ENCODE results near the gene PMEL. TPM values are rescaled to one million over a fixed set of nuclear protein-coding genes. Genes with fewer than 3 reads are reported as not detected.

The PMEL gene
- total RNA-seq, 2 donors from 2014 or later, result 0.63 TPM; not detected in 1

DNA sequence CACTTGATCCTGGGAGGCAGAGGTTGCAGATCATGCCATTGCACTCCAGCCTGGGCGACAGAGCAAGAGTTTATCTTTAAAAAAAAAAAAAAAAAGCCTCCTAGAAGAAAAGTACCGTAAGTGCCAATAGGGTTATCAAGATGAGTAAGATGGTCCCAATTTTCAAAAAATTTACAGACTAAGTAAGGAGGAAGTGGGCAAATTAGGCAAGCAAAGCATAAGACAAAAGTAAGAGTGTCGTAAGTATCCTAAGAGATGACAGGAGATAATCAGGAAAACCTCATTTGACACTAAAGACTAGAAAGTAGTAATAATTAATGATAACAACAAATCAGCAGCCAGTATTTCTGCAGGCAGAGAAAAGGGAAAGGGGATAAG, 50.4 kb downstream of the PMEL start:
- H3K27ac Mint-ChIP-seq, result peak overlapping the region; percentile 89
- H3K4me3 Mint-ChIP-seq, result no peak overlapping the region
- no peak for ATAC-seq
- H3K27me3 Mint-ChIP-seq, result no peaks in the 10 kb centered on the region
- H3K9me3 ChIP-seq (ENCODE audit: control insufficient read depth, low read length, poor library complexity, severe bottlenecking), result no peaks in the 10 kb centered on the region
- no peak for DNase-seq
- H3K4me1 Mint-ChIP-seq, result peaks cover 23% of the 10 kb centered on the region
- peaks cover 4% of the 10 kb centered on the region for H3K36me3 Mint-ChIP-seq (ENCODE audit: low read depth)

GRCh38 chr12:55912908-55913307, 52.9 kb downstream of the PMEL start:
- peak overlapping the region; percentile 89 for H3K27ac Mint-ChIP-seq
- H3K4me3 Mint-ChIP-seq, result peak overlapping the region; percentile 2
- H3K36me3 Mint-ChIP-seq (ENCODE audit: low read depth), result peaks cover 8% of the 10 kb centered on the region
- H3K27me3 Mint-ChIP-seq, result no peaks in the 10 kb centered on the region
- DNase-seq (no peak), ATAC-seq (no peak)
- H3K9me3 ChIP-seq (ENCODE audit: control insufficient read depth, low read length, poor library complexity, severe bottlenecking), result no peaks in the 10 kb centered on the region
- peaks cover 30% of the 10 kb centered on the region for H3K4me1 Mint-ChIP-seq

- no peak for DNase-seq
- Mint-ChIP-seq H3K27me3 (no peaks in the 10 kb centered on the region), H3K4me1 (peaks cover 19% of the 10 kb centered on the region), H3K36me3 (ENCODE audit: low read depth) (peaks cover 6% of the 10 kb centered on the region), H3K27ac (peak overlapping the region; percentile 84), H3K4me3 (no peak overlapping the region)
- ATAC-seq, result no peak
- H3K9me3 ChIP-seq (ENCODE audit: control insufficient read depth, low read length, poor library complexity, severe bottlenecking), result no peaks in the 10 kb centered on the region
These were observed 56.3 kb downstream of the PMEL start for GRCh38 chr12:55909513-55909884.

DNA sequence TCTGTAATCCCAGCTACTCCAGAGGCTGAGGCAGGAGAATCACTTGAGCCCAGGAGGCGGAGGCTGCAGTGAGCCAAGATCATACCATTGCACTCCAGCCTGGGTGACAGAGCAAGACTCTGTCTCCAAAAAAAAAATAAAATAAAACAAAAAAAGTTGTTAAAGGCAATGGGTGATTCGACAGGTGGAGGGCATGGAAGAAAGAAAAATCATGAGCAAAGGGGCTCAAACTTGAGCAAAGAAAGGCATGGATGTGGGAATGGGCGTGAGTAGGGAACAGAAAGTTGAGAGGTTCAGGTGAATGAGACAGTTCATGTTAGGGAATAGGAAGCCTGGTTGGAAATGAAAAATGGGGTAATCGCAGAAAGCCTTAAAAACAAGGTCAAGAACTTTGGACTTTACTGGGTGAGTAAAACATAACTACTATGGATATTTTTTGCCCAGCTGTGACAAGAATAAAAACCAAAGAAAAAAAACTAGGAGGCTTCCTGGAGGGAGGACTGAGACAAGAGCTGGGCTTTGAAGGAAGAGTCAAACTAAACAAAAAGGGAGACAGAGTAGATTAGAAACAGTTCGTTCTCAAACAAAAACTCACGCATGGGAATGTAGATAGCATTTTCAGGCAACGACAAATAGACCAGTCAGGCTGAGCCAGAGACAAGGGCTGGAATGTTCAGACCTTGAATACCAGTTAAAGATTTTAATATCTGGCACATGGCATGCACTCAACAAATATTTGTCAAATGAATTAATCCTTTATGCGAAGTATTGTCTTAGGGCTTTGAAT, 56.9 kb downstream of the PMEL start:
- no peaks in the 10 kb centered on the region for H3K27me3 Mint-ChIP-seq
- peaks cover 14% of the 10 kb centered on the region for H3K4me1 Mint-ChIP-seq
- H3K4me3 Mint-ChIP-seq, result no peak overlapping the region
- H3K36me3 Mint-ChIP-seq (ENCODE audit: low read depth), result peaks cover 4% of the 10 kb centered on the region
- H3K27ac Mint-ChIP-seq, result peak overlapping the region; percentile 84
- H3K9me3 ChIP-seq (ENCODE audit: control insufficient read depth, low read length, poor library complexity, severe bottlenecking), result no peaks in the 10 kb centered on the region
- no peak for ATAC-seq
- DNase-seq, result no peak

GRCh38 chr12:55906056-55906455, 59.8 kb downstream of the PMEL start:
- ATAC-seq, result no peak
- H3K9me3 ChIP-seq (ENCODE audit: control insufficient read depth, low read length, poor library complexity, severe bottlenecking), result no peaks in the 10 kb centered on the region
- Mint-ChIP-seq H3K27ac (no peak overlapping the region), H3K4me3 (no peak overlapping the region), H3K4me1 (peaks cover 9% of the 10 kb centered on the region), H3K36me3 (ENCODE audit: low read depth) (peaks cover 15% of the 10 kb centered on the region), H3K27me3 (no peaks in the 10 kb centered on the region)
- DNase-seq, result no peak

Other genes starting within 250 kb of the PMEL start
- 10 to 100 TPM; 41.1 to 42.0 TPM for gene BLOC1S1, start 250.0 kb downstream of the PMEL start, total RNA-seq
- gene RDH5, start 245.6 kb downstream of the PMEL start, total RNA-seq, result 10 to 100 TPM; 12.9 to 13.8 TPM
- 10 to 100 TPM; 83.3 to 83.9 TPM for gene CD63, start 237.0 kb downstream of the PMEL start, total RNA-seq
- gene GDF11, start 222.9 kb downstream of the PMEL start, total RNA-seq, result 1 to 10 TPM; 6.7 to 9.5 TPM
- 10 to 100 TPM; 37.3 to 38.5 TPM for gene SARNP, start 148.3 kb downstream of the PMEL start, total RNA-seq
- 10 to 100 TPM; 16.3 to 20.5 TPM for gene ORMDL2, start 148.0 kb downstream of the PMEL start, total RNA-seq
- 10 to 100 TPM; 15.2 to 20.5 TPM for gene DNAJC14, start 136.5 kb downstream of the PMEL start, total RNA-seq
- gene MMP19, start 123.1 kb downstream of the PMEL start, total RNA-seq, result not detected
- 10 to 100 TPM; 21.9 to 23.3 TPM for gene PYM1, start 38.1 kb downstream of the PMEL start, total RNA-seq
- 1,000 to 10,000 TPM in 1 of 2 donors, 100 to 1,000 TPM in 1; 870 to 1,080 TPM for gene DGKA, start 34.9 kb downstream of the PMEL start, total RNA-seq
- gene CDK2, start 788 bp upstream of the PMEL start, total RNA-seq, result 10 to 100 TPM; 12.2 to 18.7 TPM
- 10 to 100 TPM; 56.4 to 57.0 TPM for gene RAB5B, start 8.0 kb upstream of the PMEL start, total RNA-seq
- 1 to 10 TPM; 1.5 to 2.2 TPM for gene SUOX, start 31.2 kb upstream of the PMEL start, total RNA-seq
- gene IKZF4, start 55.0 kb upstream of the PMEL start, total RNA-seq, result 1 to 10 TPM; 3.9 to 9.4 TPM
- 10 to 100 TPM; 46.9 to 72.3 TPM for gene RPS26, start 75.9 kb upstream of the PMEL start, total RNA-seq
- under 1 TPM; 0.60 to 0.80 TPM for gene ERBB3, start 114.1 kb upstream of the PMEL start, total RNA-seq
- gene PA2G4, start 138.5 kb upstream of the PMEL start, total RNA-seq, result 10 to 100 TPM; 62.0 to 76.2 TPM
- gene RPL41, start 150.6 kb upstream of the PMEL start, total RNA-seq, result 1,000 to 10,000 TPM; 5,484 to 5,668 TPM
- gene ZC3H10, start 152.2 kb upstream of the PMEL start, total RNA-seq, result 1 to 10 TPM; 6.8 to 8.7 TPM
- gene ESYT1, start 162.2 kb upstream of the PMEL start, total RNA-seq, result 100 to 1,000 TPM; 178 to 211 TPM
- gene MYL6B, start 186.5 kb upstream of the PMEL start, total RNA-seq, result 1 to 10 TPM; 5.4 to 9.0 TPM
- 100 to 1,000 TPM; 741 to 784 TPM for gene MYL6, start 192.3 kb upstream of the PMEL start, total RNA-seq
- 100 to 1,000 TPM; 130 to 138 TPM for gene SMARCC2, start 223.4 kb upstream of the PMEL start, total RNA-seq